ENCODE measurements around the gene GLI3. TPM values are rescaled to one million over a fixed set of nuclear protein-coding genes. Genes with fewer than 3 reads are reported as not detected.

Gene GLI3
- total RNA-seq, 4 donors from 2014 or later = 3.0 to 9.0 (median 4.2) TPM

- H3K36me3 ChIP-seq = peaks cover 0 to 26% (median 0%) of the 10 kb centered on the region in 3 donors
- no peak overlapping the region for H3K27ac ChIP-seq
- TF ChIP-seq POLR2A (IDR thresholded peaks at IDR 0.05) = no peak
- no peak for TF ChIP-seq CTCF (IDR thresholded peaks at IDR 0.05)
- H3K27me3 ChIP-seq = no peaks in the 10 kb centered on the region
- H3K9me3 ChIP-seq = no peaks in the 10 kb centered on the region
- 54 to 55% methylated on average over 3 of the region's 3 CpGs for WGBS, 2 donors
- intact Hi-C loops (cut with DNase I) = no loop called here
- H3K4me1 ChIP-seq = no peaks in the 10 kb centered on the region
- no peak for DNase-seq
- H3K4me3 ChIP-seq = no peak overlapping the region
Measured at GRCh38 chr7:42006801-42007513, 230.1 kb downstream of the GLI3 start.

GRCh38 chr7:42002654-42003053 is 234.4 kb downstream of the GLI3 start:
- no peak for DNase-seq
- 37 to 41% methylated on average over 2 of the region's 2 CpGs for WGBS, 2 donors

GRCh38 chr7:41999736-42000283 is 237.2 kb downstream of the GLI3 start:
- intact Hi-C loops (cut with DNase I) = no loop called here
- no peaks in the 10 kb centered on the region for H3K9me3 ChIP-seq
- H3K27me3 ChIP-seq = no peaks in the 10 kb centered on the region
- TF ChIP-seq CTCF (IDR thresholded peaks at IDR 0.05) = no peak
- TF ChIP-seq POLR2A (IDR thresholded peaks at IDR 0.05) = no peak
- H3K4me3 ChIP-seq = no peak overlapping the region
- peaks cover 0 to 13% (median 5%) of the 10 kb centered on the region in 3 donors for H3K4me1 ChIP-seq
- no peak overlapping the region for H3K27ac ChIP-seq
- H3K36me3 ChIP-seq = peaks cover 0 to 17% (median 0%) of the 10 kb centered on the region in 3 donors
- no peak for DNase-seq
- WGBS, 2 donors = 78 to 93% methylated on average over 5 to 6 of the region's 6 CpGs

More at GRCh38 chr7:42002654-42003053, 234.4 kb downstream of the GLI3 start:
- intact Hi-C loops (cut with DNase I) = no loop called here
- H3K4me1 ChIP-seq = no peaks in the 10 kb centered on the region
- no peaks in the 10 kb centered on the region for H3K9me3 ChIP-seq
- no peaks in the 10 kb centered on the region for H3K27me3 ChIP-seq
- H3K36me3 ChIP-seq = peaks cover 0 to 24% (median 0%) of the 10 kb centered on the region in 3 donors
- no peak overlapping the region for H3K27ac ChIP-seq
- no peak for TF ChIP-seq POLR2A (IDR thresholded peaks at IDR 0.05)
- TF ChIP-seq CTCF (IDR thresholded peaks at IDR 0.05) = no peak
- H3K4me3 ChIP-seq = no peak overlapping the region

- no peak for DNase-seq
- H3K4me1 ChIP-seq = peaks cover 0 to 29% (median 7%) of the 10 kb centered on the region in 3 donors
- H3K27ac ChIP-seq = no peak overlapping the region
- intact Hi-C loops (cut with DNase I) = no loop called here
- H3K4me3 ChIP-seq = no peak overlapping the region
- H3K27me3 ChIP-seq = no peaks in the 10 kb centered on the region
- H3K36me3 ChIP-seq = peaks cover 0 to 17% (median 0%) of the 10 kb centered on the region in 3 donors
- no peaks in the 10 kb centered on the region for H3K9me3 ChIP-seq
- 72 to 86% methylated on average over 2 of the region's 2 CpGs for WGBS, 2 donors
- TF ChIP-seq CTCF (IDR thresholded peaks at IDR 0.05) (no peak), POLR2A (IDR thresholded peaks at IDR 0.05) (no peak)
Measured at GRCh38 chr7:41998041-41998440, 239.0 kb downstream of the GLI3 start.

GRCh38 chr7:41997151-41997550 is 239.9 kb downstream of the GLI3 start:
- no peaks in the 10 kb centered on the region for H3K9me3 ChIP-seq
- intact Hi-C loops (cut with DNase I) = no loop called here
- no peak overlapping the region for H3K4me3 ChIP-seq
- H3K36me3 ChIP-seq = peaks cover 0 to 17% (median 0%) of the 10 kb centered on the region in 3 donors
- DNase-seq = no peak
- peaks cover 0 to 38% (median 7%) of the 10 kb centered on the region in 3 donors for H3K4me1 ChIP-seq
- 80 to 92% methylated on average over 2 of the region's 2 CpGs for WGBS, 2 donors
- TF ChIP-seq CTCF (IDR thresholded peaks at IDR 0.05) = no peak
- TF ChIP-seq POLR2A (IDR thresholded peaks at IDR 0.05) = no peak
- H3K27ac ChIP-seq = no peak overlapping the region
- H3K27me3 ChIP-seq = no peaks in the 10 kb centered on the region
